Liver (tissue), 9 donors: ENCODE data around the gene TLE3. TPM values are rescaled to one million over a fixed set of nuclear protein-coding genes. Genes with fewer than 3 reads are reported as not detected.

ENCODE experiments used
- DNase-seq: peaks from one replicate; pipeline ENCODE4 v3.0.0-alpha.2; 2017; ENCODE audit warnings: low spot score
- H3K27ac ChIP-seq, 2 donors: one replicate each; pipeline ENCODE4 v1.7.0; 2013; ENCODE audit warnings: inconsistent platforms in 2 of 2, low read length in 2 of 2, control low read depth in 1 of 2, low read depth in 1 of 2, mild to moderate bottlenecking in 1 of 2
- H3K27me3 ChIP-seq, 4 donors: one replicate each; pipeline versions ENCODE4 v1.6.1 to v1.7.0; 2013; ENCODE audit warnings: low read length in 3 of 4, inconsistent platforms in 1 of 4, mild to moderate bottlenecking in 1 of 4, moderate library complexity in 1 of 4; ENCODE audit not compliant: control insufficient read depth in 4 of 4, insufficient read depth in 4 of 4
- H3K36me3 ChIP-seq, 4 donors: one replicate each; pipeline versions ENCODE4 v1.6.1 to v1.7.0; 2013; ENCODE audit warnings: low read length in 3 of 4, mild to moderate bottlenecking in 3 of 4, low read depth in 1 of 4, moderate library complexity in 1 of 4; ENCODE audit not compliant: control insufficient read depth in 4 of 4, insufficient read depth in 3 of 4
- H3K4me1 ChIP-seq, 4 donors: one replicate each; pipeline versions ENCODE4 v1.6.1 to v1.7.0; 2013; ENCODE audit warnings: low read length in 3 of 4, mild to moderate bottlenecking in 3 of 4, moderate library complexity in 1 of 4; ENCODE audit not compliant: control insufficient read depth in 4 of 4, insufficient read depth in 4 of 4
- H3K4me3 ChIP-seq, 3 donors: one replicate each; pipeline versions ENCODE4 v1.6.1 to v1.7.0; 2013; ENCODE audit warnings: low read length in 3 of 3, control low read depth in 1 of 3, low read depth in 1 of 3, mild to moderate bottlenecking in 1 of 3
- H3K9ac ChIP-seq, 2 donors: one replicate each; pipeline ENCODE4 v1.7.0; 2013; ENCODE audit warnings: low read length in 2 of 2, mild to moderate bottlenecking in 2 of 2, moderate library complexity in 2 of 2, control low read depth in 1 of 2, low read depth in 1 of 2
- H3K9me3 ChIP-seq, 4 donors: one replicate each; pipeline versions ENCODE4 v1.6.1 to v1.7.0; 2013; ENCODE audit warnings: low read length in 3 of 4; ENCODE audit not compliant: control insufficient read depth in 4 of 4
- CTCF ChIP-seq: fragments of 150-350 bp; IDR thresholded peaks from 2 replicates; pipeline ENCODE4 v1.5.1; 2017; ENCODE audit warnings: improper control_type of control experiment, low read depth, low read length; ENCODE audit not compliant: missing input control
- EGR1 ChIP-seq, 2 donors: IDR thresholded peaks; 2 replicates each; pipeline ENCODE4 v1.6.1; 2016 to 2018; ENCODE audit warnings: antibody characterized with exemption in 2 of 2, low read depth in 2 of 2
- FOXA2 ChIP-seq: IDR thresholded peaks from 2 replicates; pipeline ENCODE4 v1.6.1; 2016; ENCODE audit warnings: antibody characterized with exemption
- HNF4A ChIP-seq, 2 donors: conservative IDR thresholded peaks; 2 replicates each; pipeline ENCODE4 v1.6.1; 2016; ENCODE audit warnings: antibody characterized with exemption in 2 of 2, mild to moderate bottlenecking in 2 of 2
- HNF4G ChIP-seq: IDR thresholded peaks from 2 replicates; pipeline ENCODE4 v1.6.1; 2016; ENCODE audit warnings: antibody characterized with exemption
- NR2F2 ChIP-seq: IDR thresholded peaks from 2 replicates; pipeline ENCODE4 v1.6.1; 2016; ENCODE audit warnings: antibody characterized with exemption
- RAD21 ChIP-seq, 2 donors: IDR thresholded peaks; 2 replicates each; pipeline ENCODE4 v1.6.1; 2016; ENCODE audit warnings: antibody characterized with exemption in 2 of 2, mild to moderate bottlenecking in 2 of 2
- REST ChIP-seq: IDR thresholded peaks from 2 replicates; pipeline ENCODE4 v1.6.1; 2016; ENCODE audit warnings: antibody characterized with exemption, mild to moderate bottlenecking
- RXRA ChIP-seq, 2 donors: IDR thresholded peaks; 2 replicates each; pipeline ENCODE4 v1.6.1; 2017 to 2018; ENCODE audit warnings: antibody characterized with exemption in 2 of 2, mild to moderate bottlenecking in 1 of 2
- WGBS: extraction: QIAGEN DNeasy Blood & Tissue Kit; methylation state at CpG from one replicate; pipeline ENCODE4 v1.1.7; 2013; 5-methylcytosine and 5-hydroxymethylcytosine counted together
- polyA plus RNA-seq, 2 donors: library from polyadenylated mRNA; stranded (reverse) in 1 of 2; unstranded in 1 of 2; fragments of 200-250 nt in 1 of 2; fragments of >200 nt in 1 of 2; fragmentation: Nextera tagmentation in 1 of 2; extraction: Ambion mirVana in 1 of 2; gene quantifications; one replicate each; pipeline versions ENCODE4 v1.2.1 to v1.2.3, GENCODE V29; 2013 to 2015
- total RNA-seq, 2 donors: library from RNA; depleted of rRNA; stranded (reverse); fragments of >200 nt; gene quantifications; one replicate each; pipeline ENCODE4 v1.2.3, GENCODE V29; 2014
- TF ChIP-seq, protein P1 (sequence below): IDR thresholded peaks from 2 replicates; pipeline ENCODE4 v1.6.1; 2016; ENCODE audit warnings: antibody characterized with exemption
- donor health status: healthy.
- donor health status: healthy.
- donor health status: healthy.
- donor health status: healthy.
- donor health status: healthy.

The TLE3 gene
- total and polyA plus RNA-seq, 4 donors: 1.2 to 13.7 (median 8.5) TPM

GRCh38 chr15:70048578-70049514 is 48.9 kb downstream of the TLE3 start:
- H3K4me1 ChIP-seq: no peaks in the 10 kb centered on the region
- DNase-seq: no peak
- peaks cover 20 to 43% (median 29%) of the 10 kb centered on the region in 4 donors for H3K36me3 ChIP-seq
- no peak overlapping the region for H3K9ac ChIP-seq
- no peak for TF ChIP-seq NR2F2
- no peak for TF ChIP-seq REST
- TF ChIP-seq EGR1 (IDR thresholded peaks at IDR 0.05; ENCODE audit: low read depth in 2 of 2): no peak
- no peak for TF ChIP-seq RAD21 (IDR thresholded peaks at IDR 0.05)
- TF ChIP-seq, protein P1, sequence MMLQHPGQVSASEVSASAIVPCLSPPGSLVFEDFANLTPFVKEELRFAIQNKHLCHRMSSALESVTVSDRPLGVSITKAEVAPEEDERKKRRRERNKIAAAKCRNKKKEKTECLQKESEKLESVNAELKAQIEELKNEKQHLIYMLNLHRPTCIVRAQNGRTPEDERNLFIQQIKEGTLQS: no peak
- no peak for TF ChIP-seq CTCF
- TF ChIP-seq RXRA (IDR thresholded peaks at IDR 0.05): no peak
- TF ChIP-seq HNF4G: no peak
- no peak overlapping the region for H3K27ac ChIP-seq
- 96% methylated on average over 11 of the region's 11 CpGs for WGBS
- no peaks in the 10 kb centered on the region for H3K9me3 ChIP-seq
- H3K27me3 ChIP-seq: no peaks in the 10 kb centered on the region
- no peak overlapping the region for H3K4me3 ChIP-seq

- no peaks in the 10 kb centered on the region for H3K27me3 ChIP-seq
- no peak overlapping the region for H3K4me3 ChIP-seq
- no peak for DNase-seq
- no peaks in the 10 kb centered on the region for H3K9me3 ChIP-seq
- H3K36me3 ChIP-seq: peaks cover 16 to 36% (median 26%) of the 10 kb centered on the region in 4 donors
- TF ChIP-seq HNF4A (conservative IDR thresholded peaks at IDR 0.05) (no peak), FOXA2 (no peak)
- H3K4me1 ChIP-seq: no peaks in the 10 kb centered on the region
- H3K27ac ChIP-seq: no peak overlapping the region
- no peak overlapping the region for H3K9ac ChIP-seq
- WGBS: 93% methylated on average over 9 of the region's 9 CpGs
Measured at GRCh38 chr15:70048198-70048565, 49.5 kb downstream of the TLE3 start.
